HG03103 (cell line): ENCODE measurements around the gene SGMS2.

ENCODE experiments used
- ATAC-seq: cut with Tn5 transposase; IDR thresholded peaks from one replicate; pipeline ENCODE4 v1.9.1; 2021; ENCODE audit warnings: low read depth; ENCODE audit not compliant: unreplicated experiment

Gene SGMS2

GRCh38 chr4:107828315-107829090 lies 3.8 kb downstream of the SGMS2 start:
- no peak for ATAC-seq

DNA sequence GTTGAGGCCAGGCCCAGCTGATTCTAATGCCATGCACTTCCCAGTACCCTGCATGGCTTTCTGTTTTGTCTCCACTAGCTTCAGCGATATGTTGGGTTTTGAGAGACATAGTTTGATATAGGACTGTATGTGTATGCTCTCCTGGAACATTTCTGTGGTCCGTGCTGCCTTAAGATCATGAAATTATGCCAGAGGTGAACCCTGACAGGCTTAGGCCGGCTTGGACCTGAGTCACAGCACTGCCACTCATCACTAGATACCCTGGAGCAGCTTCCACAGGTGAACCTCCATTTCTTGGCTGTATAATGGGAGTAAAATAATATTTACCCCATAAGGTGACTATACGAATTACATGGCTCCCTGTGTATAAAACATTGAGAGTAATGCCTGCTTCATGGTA lies 6.4 kb downstream of the SGMS2 start:
- no peak for ATAC-seq

- ATAC-seq, result no peak
Observed at GRCh38 chr4:107832275-107832807, 7.6 kb downstream of the SGMS2 start.

DNA sequence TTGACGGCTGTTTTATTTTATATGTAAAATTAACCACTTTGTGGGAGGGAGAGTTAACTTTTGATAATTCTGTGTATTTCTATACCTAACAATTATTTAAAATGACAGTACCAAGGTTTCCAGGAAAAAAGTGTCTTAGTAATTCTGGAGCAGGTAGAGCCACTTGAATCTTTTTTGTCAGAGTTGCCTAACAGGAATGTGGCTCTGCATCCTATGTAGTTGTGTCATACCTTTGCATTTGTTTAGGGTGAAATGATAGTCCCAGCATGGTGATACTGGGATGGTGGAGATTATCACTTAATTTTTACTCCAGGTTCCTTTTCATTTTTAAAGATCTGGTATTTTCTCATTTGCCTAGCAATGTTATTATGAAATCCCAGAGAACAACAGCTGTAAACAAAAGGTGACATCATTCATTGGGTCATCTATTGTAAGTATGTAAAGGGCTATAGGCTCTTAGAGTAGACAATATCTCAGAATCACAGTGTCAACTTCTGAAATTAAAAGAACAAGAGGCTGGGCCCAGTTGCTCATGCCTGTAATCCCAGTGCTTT lies 9.6 kb downstream of the SGMS2 start:
- no peak for ATAC-seq

GRCh38 chr4:107835406-107835805 lies 10.7 kb downstream of the SGMS2 start:
- no peak for ATAC-seq

DNA sequence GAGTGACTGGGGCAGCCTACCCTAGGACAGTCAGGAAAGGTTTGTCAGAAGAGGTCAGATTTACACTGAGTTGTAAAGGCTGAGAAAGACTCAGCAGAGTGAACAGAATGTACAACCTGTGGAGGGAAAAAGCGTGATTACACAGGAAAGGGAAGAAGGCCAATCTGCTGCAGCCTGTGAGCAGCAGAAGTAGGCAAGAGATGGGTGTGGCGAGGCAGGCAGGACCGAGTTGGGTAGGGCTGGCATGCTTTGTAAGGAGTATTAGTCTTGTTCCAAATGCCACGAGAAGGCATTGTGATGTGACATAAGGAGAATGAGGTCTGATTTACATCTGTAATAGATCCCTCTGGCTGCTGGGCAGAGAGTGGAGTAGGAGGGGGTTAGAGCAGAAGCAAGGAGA lies 12.6 kb downstream of the SGMS2 start:
- no peak for ATAC-seq

DNA sequence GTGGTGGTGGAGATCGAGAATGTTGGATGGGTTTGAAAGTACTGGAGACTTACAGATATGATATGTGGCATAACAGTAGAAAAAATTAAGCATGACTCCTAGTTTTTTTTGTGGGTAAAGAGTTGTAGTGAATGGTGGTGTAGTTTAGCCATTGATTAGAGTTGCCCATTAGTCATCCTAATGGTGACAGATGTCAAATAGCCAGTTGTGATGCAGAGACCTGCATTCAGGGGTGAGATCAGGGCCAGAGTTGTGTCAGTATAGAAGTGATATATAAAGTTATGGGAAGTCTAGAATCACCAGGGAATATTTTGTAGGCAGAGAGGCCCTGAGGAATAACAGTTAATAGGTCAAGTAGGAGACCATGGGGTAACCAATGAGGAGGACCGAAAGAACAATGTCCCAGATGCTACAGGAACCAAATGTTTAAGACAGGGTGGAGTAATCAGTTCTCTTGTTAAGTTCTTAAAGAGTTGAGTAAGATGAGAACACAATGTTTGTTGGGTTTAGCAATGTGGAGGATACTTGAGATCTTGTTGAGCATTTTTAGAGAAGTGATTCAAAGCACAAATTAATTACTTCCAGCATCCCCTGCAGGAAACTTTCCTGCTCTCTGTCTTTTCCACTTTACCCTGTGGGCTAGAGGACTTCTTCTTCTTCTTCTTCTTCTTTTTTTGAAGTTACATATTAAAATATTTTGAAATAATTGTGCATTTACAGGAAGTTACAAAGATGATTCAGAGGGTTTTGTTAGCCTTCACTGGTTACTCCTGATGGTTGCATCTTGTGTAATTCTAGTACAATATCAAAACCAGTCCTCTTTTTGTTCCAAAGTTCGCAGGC lies 13.3 kb downstream of the SGMS2 start:
- no peak for ATAC-seq

DNA sequence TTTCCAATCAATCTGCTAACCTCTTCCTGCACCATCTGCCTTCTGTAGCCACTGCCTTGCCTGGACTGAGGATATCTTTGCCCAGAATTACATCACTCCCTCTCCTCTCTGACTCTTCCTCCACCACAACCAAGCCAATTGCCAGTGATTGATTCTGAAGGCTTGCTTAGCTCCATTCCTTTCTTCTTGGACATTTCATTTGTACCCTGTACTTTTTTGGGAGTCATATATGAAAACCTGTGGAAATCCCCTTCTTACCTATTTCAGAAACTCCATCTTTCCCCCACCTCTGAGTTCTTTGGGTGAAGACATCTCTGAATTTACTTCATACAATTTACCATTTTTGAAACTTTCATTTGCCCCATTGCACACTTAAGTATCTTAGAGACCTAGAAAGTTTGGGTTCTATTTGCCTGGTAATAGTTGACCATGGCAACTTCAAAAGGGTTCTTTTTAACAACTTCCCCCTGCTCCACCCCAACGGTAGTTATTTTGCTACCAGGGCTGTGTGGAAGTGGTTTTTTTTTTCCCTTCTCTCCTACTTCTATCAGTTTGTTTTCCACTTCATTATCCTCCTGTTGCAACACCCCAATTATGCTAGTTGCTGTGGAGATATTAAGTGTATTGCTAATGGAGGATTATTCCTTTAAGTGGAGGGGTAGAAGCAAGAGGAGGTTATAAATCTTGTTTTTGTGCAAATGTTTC lies 14.3 kb downstream of the SGMS2 start:
- no peak for ATAC-seq

DNA sequence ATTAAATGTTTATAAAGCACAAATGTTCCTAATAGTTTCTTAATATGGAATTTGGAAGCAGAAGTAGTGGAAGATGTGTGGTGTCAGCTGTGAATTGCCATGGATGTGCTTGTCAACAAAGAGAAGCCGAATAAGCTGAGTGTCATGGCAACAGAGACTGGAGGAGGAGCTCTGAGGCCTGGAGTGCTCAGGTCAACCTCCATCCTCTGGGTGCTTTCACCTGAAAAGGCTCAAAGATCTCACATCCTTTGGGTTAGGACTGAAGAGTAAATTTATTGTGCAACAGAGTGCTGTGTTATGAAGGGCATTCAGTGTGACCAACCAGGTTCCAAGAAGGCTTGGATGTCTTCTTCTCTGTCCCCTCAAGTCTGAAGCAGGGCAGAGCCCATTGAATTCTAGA lies 18.7 kb downstream of the SGMS2 start:
- no peak for ATAC-seq

- ATAC-seq, result no peak
Observed at GRCh38 chr4:107845681-107846080, 20.9 kb downstream of the SGMS2 start.

DNA sequence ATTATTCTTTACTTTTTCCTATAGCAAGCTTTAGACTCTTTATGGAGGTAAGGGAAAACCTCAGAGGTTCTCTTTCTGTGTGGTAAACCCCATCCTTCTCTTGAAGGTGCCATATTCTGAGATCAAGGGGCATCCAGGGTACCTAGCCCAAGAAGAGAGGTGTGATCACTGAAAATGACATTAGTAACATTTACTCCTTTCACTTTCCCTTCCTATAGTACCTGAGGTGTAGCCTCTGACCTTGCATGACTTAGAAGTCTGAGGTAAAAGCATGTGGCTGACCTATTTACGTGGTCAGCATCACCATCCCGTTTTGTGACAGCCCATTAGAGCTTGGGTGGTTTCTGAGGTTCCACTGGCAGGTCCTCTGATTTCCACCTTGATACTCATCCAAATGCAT lies 25.7 kb downstream of the SGMS2 start:
- no peak for ATAC-seq

DNA sequence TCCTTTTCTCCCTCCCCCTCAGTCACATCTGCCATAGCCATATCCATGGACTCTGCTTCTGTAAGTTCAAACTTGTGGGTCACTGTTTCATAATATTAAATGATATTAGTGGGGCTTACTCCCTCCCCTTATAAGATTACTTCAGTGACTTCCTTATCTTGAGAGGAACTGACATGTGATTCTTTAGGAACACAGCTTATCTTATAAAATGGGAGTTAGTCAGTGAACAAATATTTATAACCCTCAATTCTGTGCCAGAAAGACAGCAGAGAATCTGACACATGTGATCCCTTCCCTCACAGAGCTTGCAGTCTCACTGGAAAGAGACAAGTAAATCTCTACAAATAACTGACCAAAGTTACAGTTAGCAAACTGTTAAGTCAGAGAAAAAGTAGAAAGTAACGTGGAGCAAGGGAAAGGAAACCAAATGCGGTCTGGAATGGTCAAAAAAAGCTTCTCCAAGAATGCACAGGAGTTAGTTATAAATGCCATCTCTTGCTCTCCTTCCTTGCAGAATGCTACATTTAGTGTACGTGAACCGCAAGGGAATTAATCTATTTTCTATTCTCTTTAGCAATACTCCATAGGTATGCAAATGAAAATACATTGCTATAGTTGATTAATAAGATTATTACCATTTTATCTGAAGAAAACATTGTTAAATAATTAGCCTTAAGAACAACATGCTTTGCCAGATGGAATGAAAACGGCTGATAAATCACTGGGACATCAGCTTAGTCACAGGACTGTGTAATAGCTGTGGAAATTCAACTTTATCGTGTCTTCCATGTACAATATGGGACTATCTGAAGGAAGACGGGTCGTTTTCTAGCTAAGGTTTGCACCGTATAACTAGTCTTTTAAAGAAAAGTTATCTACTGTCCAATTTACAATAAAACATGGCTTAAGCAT lies 29.0 kb downstream of the SGMS2 start:
- ATAC-seq, result no peak

GRCh38 chr4:107854356-107855022 lies 29.8 kb downstream of the SGMS2 start:
- ATAC-seq, result no peak

GRCh38 chr4:107855723-107856122 lies 31.0 kb downstream of the SGMS2 start:
- no peak for ATAC-seq

GRCh38 chr4:107856901-107857300 lies 32.2 kb downstream of the SGMS2 start:
- ATAC-seq, result no peak

- ATAC-seq, result no peak
Observed at GRCh38 chr4:107857741-107858140, 33.0 kb downstream of the SGMS2 start.

GRCh38 chr4:107858158-107858742 lies 33.5 kb downstream of the SGMS2 start:
- ATAC-seq, result no peak

- no peak for ATAC-seq
Observed at GRCh38 chr4:107862658-107863057, 37.9 kb downstream of the SGMS2 start.

DNA sequence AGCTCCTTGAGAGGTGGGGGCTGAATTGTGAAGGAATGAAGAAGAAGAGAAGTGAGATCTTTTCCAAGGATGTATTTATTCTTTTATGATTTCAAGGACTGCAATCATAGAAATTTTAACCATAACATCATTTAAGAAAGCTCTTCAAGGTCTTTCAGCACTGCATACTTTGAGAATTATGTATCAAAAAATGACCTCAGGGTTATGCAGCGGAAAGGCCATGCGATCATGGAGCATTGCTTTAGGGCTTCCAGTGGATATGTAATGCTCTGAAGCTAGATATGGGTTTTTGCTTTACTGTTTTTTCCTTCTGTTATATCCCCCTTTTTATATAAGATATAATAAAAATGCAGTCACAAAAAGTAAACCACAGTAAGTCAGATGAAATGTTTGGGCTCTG lies 38.7 kb downstream of the SGMS2 start:
- no peak for ATAC-seq
